Neutrophil (primary cell): ENCODE data around the gene GOT2.

Experiments used
- H3K27ac ChIP-seq: fragments of 200-600 bp; sonication (generic); 2 replicates; pipeline ENCODE4 v1.5.1; 2016; ENCODE audit warnings: mild to moderate bottlenecking, moderate library complexity
- H3K27me3 ChIP-seq: fragments of 200-600 bp; sonication (generic); 2 replicates; pipeline ENCODE4 v1.6.0; 2016; ENCODE audit warnings: mild to moderate bottlenecking
- H3K36me3 ChIP-seq: fragments of 200-600 bp; sonication (generic); 2 replicates; pipeline ENCODE4 v1.5.1; 2017
- H3K4me1 ChIP-seq, 2 experiments: fragments of 200-600 bp in 1 of 2; sonication (generic) in 1 of 2; 1 replicate in 1 of 2; 2 replicates in 1 of 2; pipeline versions ENCODE4 v1.5.1 to v1.6.1; 2013 to 2016; ENCODE audit warnings: low read depth in 1 of 2, low read length in 1 of 2, mild to moderate bottlenecking in 1 of 2, moderate library complexity in 1 of 2; ENCODE audit not compliant: control insufficient read depth in 1 of 2, insufficient read depth in 1 of 2
- H3K4me3 ChIP-seq, 2 experiments: fragments of 200-600 bp in 1 of 2; sonication (generic) in 1 of 2; 1 replicate in 1 of 2; 2 replicates in 1 of 2; pipeline ENCODE4 v1.5.1; 2013 to 2016; ENCODE audit warnings: low read depth in 1 of 2, low read length in 1 of 2, mild to moderate bottlenecking in 1 of 2, moderate library complexity in 1 of 2
- H3K9me3 ChIP-seq: fragments of 200-600 bp; sonication (generic); 2 replicates; pipeline ENCODE4 v1.5.1; 2016
- TF ChIP-seq, protein P1 (sequence below): fragments of 200-600 bp; sonication (generic); IDR thresholded peaks from 2 replicates; pipeline ENCODE4 v1.5.1; 2016; ENCODE audit warnings: antibody characterized with exemption

The GOT2 gene

DNA sequence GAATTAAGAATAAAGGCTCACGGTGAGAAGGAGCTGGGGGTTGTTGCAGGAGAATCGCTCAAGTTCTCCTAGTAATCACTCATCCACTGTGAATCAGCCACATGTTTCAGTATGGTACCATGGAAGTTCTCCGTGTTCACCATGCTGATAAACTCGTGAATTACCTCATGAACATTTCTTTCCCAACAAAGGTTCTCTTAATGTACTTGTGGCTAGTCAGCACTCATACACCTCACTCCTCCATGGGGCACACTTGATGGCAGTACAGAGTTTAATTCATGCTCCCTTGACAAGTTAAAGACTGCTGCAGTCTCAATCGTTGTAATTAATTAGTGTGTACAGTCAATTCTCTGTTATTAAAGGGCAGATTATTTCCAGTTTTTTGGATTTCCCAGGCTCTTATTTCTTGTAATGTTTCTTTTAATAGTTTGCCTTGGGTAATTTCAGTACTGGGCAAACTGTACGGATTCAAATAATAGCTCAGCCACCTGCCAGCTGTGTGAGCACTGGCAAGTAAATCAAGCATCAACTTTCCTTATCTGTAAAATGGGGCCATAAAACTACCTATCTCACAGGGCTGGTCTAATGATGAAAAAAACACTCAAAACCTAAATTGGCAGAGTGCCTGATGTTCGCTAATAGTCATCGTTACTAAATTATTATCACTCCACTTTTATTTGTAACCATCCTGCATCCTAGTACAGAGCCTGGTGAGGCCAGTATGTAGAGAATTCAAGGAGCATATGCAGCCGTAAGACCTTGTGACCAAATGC is 6.1 kb downstream of the GOT2 start:
- TF ChIP-seq, protein P1, sequence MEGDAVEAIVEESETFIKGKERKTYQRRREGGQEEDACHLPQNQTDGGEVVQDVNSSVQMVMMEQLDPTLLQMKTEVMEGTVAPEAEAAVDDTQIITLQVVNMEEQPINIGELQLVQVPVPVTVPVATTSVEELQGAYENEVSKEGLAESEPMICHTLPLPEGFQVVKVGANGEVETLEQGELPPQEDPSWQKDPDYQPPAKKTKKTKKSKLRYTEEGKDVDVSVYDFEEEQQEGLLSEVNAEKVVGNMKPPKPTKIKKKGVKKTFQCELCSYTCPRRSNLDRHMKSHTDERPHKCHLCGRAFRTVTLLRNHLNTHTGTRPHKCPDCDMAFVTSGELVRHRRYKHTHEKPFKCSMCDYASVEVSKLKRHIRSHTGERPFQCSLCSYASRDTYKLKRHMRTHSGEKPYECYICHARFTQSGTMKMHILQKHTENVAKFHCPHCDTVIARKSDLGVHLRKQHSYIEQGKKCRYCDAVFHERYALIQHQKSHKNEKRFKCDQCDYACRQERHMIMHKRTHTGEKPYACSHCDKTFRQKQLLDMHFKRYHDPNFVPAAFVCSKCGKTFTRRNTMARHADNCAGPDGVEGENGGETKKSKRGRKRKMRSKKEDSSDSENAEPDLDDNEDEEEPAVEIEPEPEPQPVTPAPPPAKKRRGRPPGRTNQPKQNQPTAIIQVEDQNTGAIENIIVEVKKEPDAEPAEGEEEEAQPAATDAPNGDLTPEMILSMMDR: no peak
- Histone ChIP-seq H3K36me3 (peaks cover 6% of the 10 kb centered on the region), H3K4me1 (peaks cover under 1 to 1% of the 10 kb centered on the region in 2 experiments), H3K9me3 (no peaks in the 10 kb centered on the region), H3K27ac (no peak overlapping the region), H3K27me3 (no peaks in the 10 kb centered on the region), H3K4me3 (no peak overlapping the region)

DNA sequence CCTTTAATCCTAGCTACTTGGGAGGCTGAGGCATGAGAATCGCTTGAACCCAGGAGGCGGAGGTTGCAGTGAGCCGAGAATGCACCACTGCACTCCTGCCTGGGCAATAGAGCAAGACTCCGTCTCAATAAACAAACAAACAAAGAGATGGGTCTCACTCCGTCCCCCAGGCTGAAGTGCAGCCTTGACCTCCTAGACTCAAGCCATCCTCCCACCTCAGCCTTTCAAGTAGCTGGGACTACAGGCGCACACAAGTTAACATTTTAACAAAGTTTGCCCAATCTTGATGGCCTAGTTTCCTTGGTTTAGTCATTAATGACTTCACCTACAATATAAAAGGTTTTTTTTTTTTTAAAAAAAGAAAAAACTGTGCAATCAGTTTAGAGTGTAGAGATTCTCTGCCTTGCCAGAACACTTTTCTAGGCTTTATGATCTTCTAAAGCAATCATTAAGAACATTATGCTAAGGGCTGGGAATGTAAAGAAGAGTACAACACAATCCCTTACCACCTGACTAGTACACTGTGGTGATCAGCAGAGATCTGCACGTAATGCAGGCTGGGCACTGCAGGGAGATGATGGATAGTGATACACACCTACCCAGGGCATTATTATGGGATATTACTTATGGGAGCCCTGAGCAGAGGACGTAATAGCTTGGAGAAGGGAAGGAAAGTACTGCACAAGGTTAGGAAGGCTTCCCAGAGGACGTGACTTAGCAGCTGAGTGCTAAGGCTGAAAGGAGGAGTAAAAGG is 6.9 kb downstream of the GOT2 start:
- Histone ChIP-seq H3K4me1 (no peaks in the 10 kb centered on the region), H3K9me3 (no peaks in the 10 kb centered on the region), H3K27me3 (no peaks in the 10 kb centered on the region), H3K27ac (no peak overlapping the region), H3K4me3 (no peak overlapping the region), H3K36me3 (peaks cover 14% of the 10 kb centered on the region)
- TF ChIP-seq, protein P1: no peak

DNA sequence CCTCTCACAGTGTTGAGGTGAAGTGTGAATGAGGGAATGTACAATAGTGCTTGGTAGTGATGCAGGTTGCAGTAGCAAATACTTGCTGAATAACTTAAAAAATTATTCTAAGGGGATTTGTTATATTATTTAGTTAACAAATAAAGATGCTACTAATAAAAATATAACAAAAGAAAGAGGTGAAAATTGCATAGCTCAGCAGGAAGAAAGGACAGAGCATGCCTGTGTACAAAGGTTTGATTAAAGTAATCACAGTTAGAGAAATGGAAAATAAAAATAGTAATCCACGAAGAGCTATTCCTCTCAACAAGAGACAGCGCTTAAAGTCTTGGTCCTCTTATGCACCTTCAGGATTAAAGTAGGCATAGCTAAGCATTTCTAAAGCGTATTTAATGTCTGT is 11.0 kb downstream of the GOT2 start:
- H3K27me3 ChIP-seq: no peaks in the 10 kb centered on the region
- TF ChIP-seq, protein P1: no peak
- peaks cover 52% of the 10 kb centered on the region for H3K36me3 ChIP-seq
- H3K27ac ChIP-seq: no peak overlapping the region
- no peaks in the 10 kb centered on the region for H3K9me3 ChIP-seq
- H3K4me1 ChIP-seq: no peaks in the 10 kb centered on the region
- no peak overlapping the region for H3K4me3 ChIP-seq

DNA sequence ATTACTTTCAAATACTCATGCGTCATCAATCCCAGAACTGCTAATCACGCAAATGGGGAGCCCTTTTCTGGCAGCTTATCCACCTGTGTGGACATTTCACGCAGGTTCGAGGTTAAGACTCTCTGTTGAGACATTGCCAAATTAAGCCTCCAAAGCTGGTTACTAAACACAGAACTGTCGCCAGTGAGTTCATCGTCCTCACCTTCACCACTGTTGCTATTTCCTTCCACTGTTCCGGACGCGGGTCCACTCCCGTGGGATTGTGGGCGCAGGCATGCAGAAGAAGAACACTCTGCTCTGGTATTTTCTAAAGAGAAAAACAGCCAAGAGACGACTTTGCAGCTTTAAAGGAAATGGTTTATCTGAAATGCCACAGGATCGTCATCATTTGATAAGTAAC is 16.1 kb downstream of the GOT2 start:
- TF ChIP-seq, protein P1: no peak
- Histone ChIP-seq H3K9me3 (no peaks in the 10 kb centered on the region), H3K4me1 (no peaks in the 10 kb centered on the region), H3K27ac (no peak overlapping the region), H3K36me3 (peaks cover 89% of the 10 kb centered on the region), H3K4me3 (no peak overlapping the region), H3K27me3 (no peaks in the 10 kb centered on the region)

DNA sequence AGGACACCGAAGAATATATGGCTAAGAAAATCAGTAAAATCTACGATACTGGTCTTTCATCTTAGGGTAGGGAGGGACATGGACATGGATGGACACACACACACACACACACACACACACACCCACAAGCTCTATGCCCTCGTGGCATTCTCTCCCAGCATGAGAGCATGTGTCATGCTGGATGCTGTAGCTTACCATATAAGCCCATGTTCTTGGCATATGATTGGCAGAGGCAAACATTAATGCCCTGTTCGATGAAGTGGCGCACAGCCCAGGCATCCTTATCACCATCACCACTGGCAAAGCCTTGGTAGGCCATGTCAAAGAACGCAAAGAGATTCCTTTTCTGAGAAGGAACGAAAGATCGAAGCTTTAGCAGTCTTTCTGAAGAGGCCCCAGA is 17.6 kb downstream of the GOT2 start:
- Histone ChIP-seq H3K27me3 (no peaks in the 10 kb centered on the region), H3K4me3 (no peak overlapping the region), H3K27ac (no peak overlapping the region), H3K36me3 (peaks cover 87% of the 10 kb centered on the region), H3K4me1 (no peaks in the 10 kb centered on the region), H3K9me3 (no peaks in the 10 kb centered on the region)
- TF ChIP-seq, protein P1: no peak
